GM12878 (cell line): ENCODE results near the gene MICB. TPM values are rescaled to one million over a fixed set of nuclear protein-coding genes. Genes with fewer than 3 reads are reported as not detected.
A peak's percentile ranks its signal among the peaks of the same experiment; 100 is the strongest.

Source experiments
- ATAC-seq: fragments of 200-7000 bp; cut with Tn5 transposase; 3 replicates; pipeline ENCODE4 v1.9.1; 2020; ENCODE audit warnings: mild to moderate bottlenecking, moderate library complexity
- BruUV-seq: library from RNA; stranded (reverse); fragments of 400-500 nt; replicated peaks from 2 replicates; lab custom pipeline; 2021; lab: Mats Ljungman, UMichigan
- CTCF ChIA-PET: fragments of 300-600 bp; sonication (Branson Sonifier 250); formaldehyde crosslinking; extraction: SDS; loops from one replicate; lab custom pipeline; 2021; ENCODE audit warnings: inconsistent platforms; lab: Yijun Ruan, JAX
- POLR2A ChIA-PET: fragments of 350-600 bp; formaldehyde crosslinking; extraction: SDS; loops from one replicate; lab custom pipeline; 2021; ENCODE audit warnings: inconsistent platforms; lab: Charles Lee
- RAD21 ChIA-PET: fragments of 300-600 bp; sonication (Branson Sonifier 250); formaldehyde crosslinking; loops from one replicate; lab custom pipeline; 2023; ENCODE audit warnings: antibody characterized with exemption; ENCODE audit not compliant: unreplicated experiment; lab: Charles Lee
- SMC1A ChIA-PET: fragments of 300-600 bp; sonication (Branson Sonifier 250); formaldehyde crosslinking; loops from one replicate; lab custom pipeline; 2023; ENCODE audit not compliant: unreplicated experiment, uncharacterized antibody; lab: Charles Lee
- DNase-seq: peaks from one replicate; pipeline ENCODE4 v3.0.0-alpha.2; 2011; ENCODE audit warnings: low read depth, low spot score
- FAIRE-seq: peaks from 3 replicates; lab custom pipeline; 2011; peaks lifted over from hg19 to GRCh38; lab: Jason Lieb, UNC
- H2AFZ ChIP-seq: 2 replicates; pipeline ENCODE4 v1.6.0; 2011; ENCODE audit warnings: low read depth, low read length, control low read depth; ENCODE audit not compliant: control insufficient read depth
- H3K27ac ChIP-seq: 2 replicates; pipeline ENCODE4 v1.5.1; 2011; ENCODE audit warnings: control low read depth; ENCODE audit not compliant: control insufficient read depth, insufficient read depth
- H3K27me3 ChIP-seq, 2 experiments: replicated peaks in 1 of 2; 2 replicates each; pipeline versions ENCODE4 v1.6.0 to v1.6.1; 2011; ENCODE audit warnings: low read length in 1 of 2; ENCODE audit not compliant: control insufficient read depth in 2 of 2, insufficient read depth in 2 of 2
- H3K36me3 ChIP-seq, 2 experiments: 2 replicates each; pipeline ENCODE4 v1.5.1; 2011; ENCODE audit warnings: low read length in 1 of 2; ENCODE audit not compliant: control insufficient read depth in 2 of 2, insufficient read depth in 2 of 2
- H3K4me1 ChIP-seq: 2 replicates; pipeline ENCODE4 v1.6.1; 2011; ENCODE audit warnings: mild to moderate bottlenecking, low read length, moderate library complexity, mixed read lengths; ENCODE audit not compliant: control insufficient read depth, insufficient read depth
- H3K4me2 ChIP-seq: 2 replicates; pipeline ENCODE4 v1.6.0; 2011; ENCODE audit warnings: control low read depth; ENCODE audit not compliant: control insufficient read depth, insufficient read depth
- H3K4me3 ChIP-seq: fragments of 200-600 bp; sonication (generic); 2 replicates; pipeline ENCODE4 v1.5.1; 2016
- H3K79me2 ChIP-seq: 2 replicates; pipeline ENCODE4 v1.6.0; 2011; ENCODE audit warnings: low read length; ENCODE audit not compliant: control insufficient read depth, insufficient read depth
- H3K9ac ChIP-seq: 2 replicates; pipeline ENCODE4 v1.8.0; 2011; ENCODE audit warnings: low read length, control low read depth, mixed read lengths; ENCODE audit not compliant: control insufficient read depth, insufficient read depth
- H3K9me3 ChIP-seq: replicated peaks from 3 replicates; pipeline ENCODE4 v1.5.1; 2011; ENCODE audit warnings: mild to moderate bottlenecking, low read length; ENCODE audit not compliant: control insufficient read depth, insufficient read depth
- H4K20me1 ChIP-seq: 2 replicates; pipeline ENCODE4 v1.6.0; 2011; ENCODE audit not compliant: control insufficient read depth, insufficient read depth
- CBX3 ChIP-seq: fragments of 200-600 bp; sonication (generic); IDR thresholded peaks from 2 replicates; pipeline ENCODE4 v1.6.1; 2016; ENCODE audit warnings: low read depth, borderline replicate concordance
- CHD2 ChIP-seq: IDR thresholded peaks from 2 replicates; pipeline ENCODE4 v1.6.1; 2011; ENCODE audit warnings: low read depth, low read length, improper control_type of control experiment, borderline replicate concordance
- HDAC2 ChIP-seq: fragments of 200-600 bp; sonication (generic); IDR thresholded peaks from 2 replicates; pipeline ENCODE4 v1.6.1; 2017
- IRF4 ChIP-seq: IDR thresholded peaks from 2 replicates; pipeline ENCODE4 v1.6.1; 2011; ENCODE audit warnings: low read depth, low read length
- LARP7 ChIP-seq: fragments of 450-650 bp; IDR thresholded peaks from 2 replicates; pipeline ENCODE4 v1.6.1; 2017; ENCODE audit warnings: mild to moderate bottlenecking
- MEF2B ChIP-seq: fragments of 450-650 bp; IDR thresholded peaks from 2 replicates; pipeline ENCODE4 v1.6.1; 2018; ENCODE audit warnings: mild to moderate bottlenecking, moderate library complexity; ENCODE audit not compliant: partially characterized antibody, poor library complexity, severe bottlenecking
- MYC ChIP-seq: IDR thresholded peaks from 2 replicates; pipeline ENCODE4 v1.6.1; 2011; ENCODE audit warnings: mild to moderate bottlenecking, low read length, moderate library complexity, inconsistent platforms; ENCODE audit not compliant: insufficient read depth, insufficient replicate concordance, insufficient read length, severe bottlenecking
- NRF1 ChIP-seq: conservative IDR thresholded peaks from 2 replicates; pipeline ENCODE4 v1.6.1; 2011; ENCODE audit warnings: mild to moderate bottlenecking, low read depth, low read length, improper control_type of control experiment
- RBBP5 ChIP-seq: fragments of 200-600 bp; sonication (generic); conservative IDR thresholded peaks from 2 replicates; pipeline ENCODE4 v1.6.1; 2016
- SREBF2 ChIP-seq: IDR thresholded peaks from 2 replicates; pipeline ENCODE4 v1.6.1; 2012; ENCODE audit warnings: mild to moderate bottlenecking, low read length
- SRF ChIP-seq, 2 experiments: IDR thresholded peaks; 2 replicates each; pipeline ENCODE4 v1.6.1; 2011; ENCODE audit warnings: low read depth in 2 of 2, low read length in 2 of 2, mild to moderate bottlenecking in 1 of 2, moderate library complexity in 1 of 2
- TAF1 ChIP-seq: IDR thresholded peaks from 2 replicates; pipeline ENCODE4 v1.6.1; 2011; ENCODE audit warnings: mild to moderate bottlenecking, low read depth, low read length, borderline replicate concordance
- TCF12 ChIP-seq: IDR thresholded peaks from 2 replicates; pipeline ENCODE4 v1.6.1; 2011; ENCODE audit warnings: low read depth, mild to moderate bottlenecking, low read length
- WRNIP1 ChIP-seq: IDR thresholded peaks from 2 replicates; pipeline ENCODE4 v1.6.1; 2011; ENCODE audit warnings: low read depth, low read length, improper control_type of control experiment, borderline replicate concordance
- YBX1 ChIP-seq: fragments of 450-650 bp; IDR thresholded peaks from 2 replicates; pipeline ENCODE4 v1.6.1; 2016; ENCODE audit warnings: antibody characterized with exemption
- ZNF622 ChIP-seq: fragments of 450-650 bp; IDR thresholded peaks from 2 replicates; pipeline ENCODE4 v1.6.1; 2017; ENCODE audit warnings: mild to moderate bottlenecking, inconsistent platforms
- WGBS: methylation state at CpG from one replicate; pipeline ENCODE4 v1.1.6; 2016; ENCODE audit warnings: low lambda C conversion rate; ENCODE audit not compliant: insufficient replicate concordance, insufficient coverage; ENCODE audit errors: missing lambda C conversion rate; 5-methylcytosine and 5-hydroxymethylcytosine counted together
- in situ Hi-C: fragments of 300-500 bp; cut with MboI; formaldehyde crosslinking; loops from 9 replicates; pipeline ENCODE4 v1.14.3; 2018; ENCODE audit warnings: mixed read lengths
- intact Hi-C: fragments of 100-400 bp; cut with micrococcal nuclease; formaldehyde crosslinking; loops from one replicate; pipeline ENCODE4 v1.14.2; 2022; ENCODE audit not compliant: unreplicated experiment
- polyA plus RNA-seq, 11 experiments: library from polyadenylated mRNA; depleted of rRNA in 4 of 11; unstranded in 6 of 11; stranded (reverse) in 5 of 11; fragments of >200 nt; fragmentation: Nextera tagmentation in 4 of 11; fragmentation: Illumina TruSeq in 1 of 11; extraction: Ambion mirVana in 4 of 11; extraction: Trizol in 1 of 11; gene quantifications; 1 replicate in 1 of 11; 2 replicates in 10 of 11; pipeline versions ENCODE4 v1.2.1 to v1.2.3, GENCODE V29; 2011 to 2016; ENCODE audit warnings: inconsistent platforms in 2 of 11, missing spikeins in 2 of 11, low read depth in 1 of 11
- total RNA-seq, 4 experiments: library from RNA; depleted of rRNA in 3 of 4; stranded (reverse); fragments of >200 nt in 3 of 4; fragmentation: Illumina TruSeq in 1 of 4; extraction: Trizol in 1 of 4; gene quantifications; 2 replicates each; pipeline versions ENCODE4 v1.2.1 to v1.2.3, GENCODE V29; 2013 to 2021
- TF ChIP-seq, protein P1 (sequence below): IDR thresholded peaks from 2 replicates; pipeline ENCODE4 v1.6.1; 2011; ENCODE audit warnings: borderline replicate concordance, low read depth, mild to moderate bottlenecking, moderate library complexity, mixed read lengths, low read length; ENCODE audit not compliant: insufficient read depth; ENCODE audit errors: extremely low read length
- TF ChIP-seq, protein P2 (sequence below): fragments of 450-650 bp; IDR thresholded peaks from 2 replicates; pipeline ENCODE4 v1.6.1; 2017; ENCODE audit warnings: mild to moderate bottlenecking

The MICB gene
- total and polyA plus RNA-seq, 10 of the 15 experiments (the other 5 are each of a cell fraction or from before 2014, with no cell fraction given), result 9.0 to 37.1 (median 17.8) TPM

GRCh38 chr6:31545291-31545690 lies 47.3 kb downstream of the MICB start (continued):
- TF ChIP-seq, protein P1, sequence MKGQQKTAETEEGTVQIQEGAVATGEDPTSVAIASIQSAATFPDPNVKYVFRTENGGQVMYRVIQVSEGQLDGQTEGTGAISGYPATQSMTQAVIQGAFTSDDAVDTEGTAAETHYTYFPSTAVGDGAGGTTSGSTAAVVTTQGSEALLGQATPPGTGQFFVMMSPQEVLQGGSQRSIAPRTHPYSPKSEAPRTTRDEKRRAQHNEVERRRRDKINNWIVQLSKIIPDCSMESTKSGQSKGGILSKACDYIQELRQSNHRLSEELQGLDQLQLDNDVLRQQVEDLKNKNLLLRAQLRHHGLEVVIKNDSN, result no peak
- no peak for TF ChIP-seq TCF12
- TF ChIP-seq SRF (IDR thresholded peaks at IDR 0.05; ENCODE audit: low read depth in 2 of 2, low read length in 2 of 2), result no peak
- TF ChIP-seq TAF1, result no peak
- no peak for TF ChIP-seq SREBF2
- TF ChIP-seq RBBP5, result no peak
- no peak for TF ChIP-seq MEF2B

DNA sequence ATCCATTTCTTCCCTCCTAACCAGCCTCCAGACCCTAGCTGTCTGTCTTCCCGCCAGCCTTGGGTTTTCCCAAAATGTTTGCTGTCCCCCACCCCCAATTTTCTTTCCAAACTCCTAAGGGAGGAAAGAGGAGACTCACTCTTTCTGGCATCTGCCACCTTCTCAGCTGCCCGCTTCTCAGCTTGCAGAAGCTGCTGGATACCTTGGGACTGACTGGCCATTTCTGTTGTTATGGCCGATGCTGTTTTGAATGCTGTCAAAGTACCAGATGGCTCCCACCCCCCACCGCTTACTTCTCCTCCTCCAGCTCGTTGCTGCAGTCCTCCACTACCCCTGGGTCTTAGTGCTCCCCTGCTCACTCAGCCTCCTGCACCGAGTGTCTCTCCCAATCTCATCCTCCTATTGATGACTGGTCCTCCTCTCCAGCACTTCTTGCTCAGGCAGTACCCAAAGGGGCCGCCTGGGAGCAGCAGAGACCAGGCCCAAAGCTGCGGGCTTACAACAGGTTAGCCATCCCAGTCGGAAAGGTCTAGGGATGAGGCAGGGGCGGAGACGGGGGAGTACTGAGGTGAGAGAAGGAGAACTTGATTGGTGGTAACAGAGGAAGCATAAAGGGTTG lies 48.5 kb downstream of the MICB start, which contains the start of gene ATP6V1G2:
ATP6V1G2 (minus strand) TSS at position 270 of the 619 bp plus-strand sequence; CDS start at position 221, 49 bp downstream.
- H3K79me2 ChIP-seq, result peaks cover 29% of the 10 kb centered on the region
- peak within 1 kb of the TSS; percentile 80 for H3K4me2 ChIP-seq
- peak within 1 kb of the TSS; percentile 45 for H2AFZ ChIP-seq
- RAD21 ChIA-PET, result interaction anchor here (0.9 to 16.9 kb wide), 7 partner anchors 13 to 146 kb away, joined by 3 to 668 read pairs (median 32); partner anchors contain the start of genes LST1, LTB, LY6G5C and NCR3
- H3K9ac ChIP-seq, result peak within 1 kb of the TSS; percentile 58
- FAIRE-seq (peak; percentile 41), ATAC-seq (peak; percentile 73), DNase-seq (peak; percentile 71)
- no peaks in the 10 kb centered on the region for H3K9me3 ChIP-seq
- peak within 1 kb of the TSS; percentile 72 for H3K4me3 ChIP-seq
- intact Hi-C loops (loop anchor here (1.0 to 10.0 kb wide), 4 partner anchors 52 to 358 kb away; partner anchors contain the start of genes BAG6 and ZBTB12), in situ Hi-C loops (loop anchor here (5.0 to 10.0 kb wide), 2 partner anchors 51 to 288 kb away; no protein-coding TSS in a partner anchor)
- SMC1A ChIA-PET, result interaction anchor here (0.7 to 34.7 kb wide), 6 partner anchors 13 to 284 kb away, joined by 3 to 1989 read pairs (median 5); partner anchors contain the start of genes AIF1, LST1, LTA and LTB
- no peaks in the 10 kb centered on the region for H3K27me3 ChIP-seq
- POLR2A ChIA-PET, result interaction anchor here (0.6 to 8.5 kb wide), 7 partner anchors 15 to 116 kb away, joined by 3 to 164 read pairs (median 3); partner anchors contain the start of genes LST1, LTA, LTB and TNF
- no peaks in the 10 kb centered on the region; a peak in 1 of 4 replicates for H3K36me3 ChIP-seq
- CTCF ChIA-PET, result interaction anchor here (0.7 to 34.8 kb wide), 11 partner anchors 41 to 406 kb away, joined by 3 to 2098 read pairs (median 3); partner anchors contain the start of genes HSPA1B, LST1, LTB and NCR3
- peaks cover 23% of the 10 kb centered on the region; the same call in 1 of the 2 replicates for H3K4me1 ChIP-seq
- H3K27ac ChIP-seq, result peak within 1 kb of the TSS; percentile 64
- WGBS, result 14% methylated on average over 11 of the region's 11 CpGs
- H4K20me1 ChIP-seq, result no peaks in the 10 kb centered on the region
- no TSS peak for BruUV-seq
- TF ChIP-seq, protein P2, sequence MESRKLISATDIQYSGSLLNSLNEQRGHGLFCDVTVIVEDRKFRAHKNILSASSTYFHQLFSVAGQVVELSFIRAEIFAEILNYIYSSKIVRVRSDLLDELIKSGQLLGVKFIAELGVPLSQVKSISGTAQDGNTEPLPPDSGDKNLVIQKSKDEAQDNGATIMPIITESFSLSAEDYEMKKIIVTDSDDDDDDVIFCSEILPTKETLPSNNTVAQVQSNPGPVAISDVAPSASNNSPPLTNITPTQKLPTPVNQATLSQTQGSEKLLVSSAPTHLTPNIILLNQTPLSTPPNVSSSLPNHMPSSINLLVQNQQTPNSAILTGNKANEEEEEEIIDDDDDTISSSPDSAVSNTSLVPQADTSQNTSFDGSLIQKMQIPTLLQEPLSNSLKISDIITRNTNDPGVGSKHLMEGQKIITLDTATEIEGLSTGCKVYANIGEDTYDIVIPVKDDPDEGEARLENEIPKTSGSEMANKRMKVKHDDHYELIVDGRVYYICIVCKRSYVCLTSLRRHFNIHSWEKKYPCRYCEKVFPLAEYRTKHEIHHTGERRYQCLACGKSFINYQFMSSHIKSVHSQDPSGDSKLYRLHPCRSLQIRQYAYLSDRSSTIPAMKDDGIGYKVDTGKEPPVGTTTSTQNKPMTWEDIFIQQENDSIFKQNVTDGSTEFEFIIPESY, result no peak
- TF ChIP-seq HDAC2 (no peak), NRF1 (no peak), CBX3 (no peak), WRNIP1 (no peak), YBX1 (no peak), IRF4 (no peak), ZNF622 (no peak), MYC (no peak), CHD2 (peak; percentile 25; the same call in 1 of the 2 replicates), LARP7 (no peak)
- TF ChIP-seq, protein P1, result no peak
